Cortex of kidney (tissue), 1 donor: ENCODE results near the gene EVC2.

Experiments
- DNase-seq: peaks from one replicate; lab custom pipeline; 2025; lab: John Stamatoyannopoulos, UW

The EVC2 gene

DNA sequence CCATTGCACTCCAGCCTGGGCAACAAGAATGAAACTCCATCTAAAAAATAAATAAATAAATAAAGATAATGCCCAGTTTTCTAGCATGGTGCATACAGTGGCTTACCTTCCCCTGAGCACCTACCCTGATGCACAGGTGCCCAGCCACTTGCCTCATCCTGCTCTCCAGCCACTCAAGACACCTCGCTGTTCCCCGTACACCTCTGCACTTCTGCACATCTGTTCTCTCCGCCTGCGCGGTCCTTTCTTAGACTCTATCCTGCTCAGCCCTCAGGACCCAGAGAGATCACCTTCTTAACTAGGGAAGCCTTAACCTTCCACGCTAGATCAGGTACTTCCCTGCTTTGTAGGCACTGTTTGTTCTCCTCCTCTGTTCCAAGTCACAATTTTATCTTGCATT lies 5.5 kb upstream of the EVC2 start:
- no peak for DNase-seq

- no peak for DNase-seq
Observed at GRCh38 chr4:5712931-5713330, 4.6 kb upstream of the EVC2 start.

DNA sequence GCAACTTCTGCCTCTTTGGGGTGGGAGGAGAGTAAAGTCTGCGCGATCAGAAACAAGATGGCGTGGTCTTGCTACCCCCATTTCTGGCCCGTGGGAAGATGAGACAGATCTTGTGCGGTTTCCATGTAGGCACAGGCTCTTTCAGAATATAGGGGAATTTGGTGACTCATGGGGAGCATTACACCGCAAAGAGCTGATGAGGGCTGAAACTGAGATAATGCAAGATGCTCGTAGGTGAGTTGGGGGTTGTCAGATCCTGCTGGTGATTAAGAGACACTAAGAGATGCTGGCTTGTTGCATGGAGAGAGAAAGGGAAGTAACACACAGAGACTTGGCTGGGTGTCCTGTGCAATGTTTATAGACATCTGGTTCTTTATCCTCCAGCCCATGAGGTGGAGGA lies 4.2 kb upstream of the EVC2 start:
- no peak for DNase-seq

- DNase-seq, result no peak
Observed at GRCh38 chr4:5711479-5712184, 3.3 kb upstream of the EVC2 start.

DNA sequence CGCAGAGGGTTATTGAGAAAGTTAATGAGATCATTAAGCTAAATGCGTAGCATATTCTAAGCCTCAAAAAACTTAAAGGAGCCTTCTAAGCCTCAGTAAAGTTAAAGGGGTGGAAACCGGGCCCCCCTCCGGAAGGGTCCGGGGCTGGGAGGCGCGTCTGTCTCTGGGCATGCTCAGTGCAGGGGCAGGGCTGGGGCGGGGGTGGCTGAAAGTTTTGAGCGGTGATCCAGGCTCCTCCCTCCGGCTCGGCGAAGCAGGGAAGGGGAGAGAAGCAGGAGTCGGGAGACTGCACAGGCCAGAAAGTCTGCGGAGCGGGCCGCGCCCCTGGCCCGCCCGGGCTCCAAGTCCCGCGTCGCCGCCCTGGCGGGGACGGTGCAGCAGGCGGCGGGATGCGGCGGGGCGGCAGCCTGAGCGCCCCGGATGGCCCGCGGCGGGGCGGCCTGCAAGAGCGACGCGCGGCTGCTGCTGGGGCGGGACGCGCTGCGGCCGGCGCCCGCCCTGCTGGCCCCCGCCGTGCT lies 2.7 kb upstream of the EVC2 start, which contains the start of gene EVC:
Gene EVC, plus strand, starts transcription at position 241 of the 518 bp plus-strand sequence. Its CDS starts 180 bp downstream, at position 421.
- DNase-seq, result no peak

DNA sequence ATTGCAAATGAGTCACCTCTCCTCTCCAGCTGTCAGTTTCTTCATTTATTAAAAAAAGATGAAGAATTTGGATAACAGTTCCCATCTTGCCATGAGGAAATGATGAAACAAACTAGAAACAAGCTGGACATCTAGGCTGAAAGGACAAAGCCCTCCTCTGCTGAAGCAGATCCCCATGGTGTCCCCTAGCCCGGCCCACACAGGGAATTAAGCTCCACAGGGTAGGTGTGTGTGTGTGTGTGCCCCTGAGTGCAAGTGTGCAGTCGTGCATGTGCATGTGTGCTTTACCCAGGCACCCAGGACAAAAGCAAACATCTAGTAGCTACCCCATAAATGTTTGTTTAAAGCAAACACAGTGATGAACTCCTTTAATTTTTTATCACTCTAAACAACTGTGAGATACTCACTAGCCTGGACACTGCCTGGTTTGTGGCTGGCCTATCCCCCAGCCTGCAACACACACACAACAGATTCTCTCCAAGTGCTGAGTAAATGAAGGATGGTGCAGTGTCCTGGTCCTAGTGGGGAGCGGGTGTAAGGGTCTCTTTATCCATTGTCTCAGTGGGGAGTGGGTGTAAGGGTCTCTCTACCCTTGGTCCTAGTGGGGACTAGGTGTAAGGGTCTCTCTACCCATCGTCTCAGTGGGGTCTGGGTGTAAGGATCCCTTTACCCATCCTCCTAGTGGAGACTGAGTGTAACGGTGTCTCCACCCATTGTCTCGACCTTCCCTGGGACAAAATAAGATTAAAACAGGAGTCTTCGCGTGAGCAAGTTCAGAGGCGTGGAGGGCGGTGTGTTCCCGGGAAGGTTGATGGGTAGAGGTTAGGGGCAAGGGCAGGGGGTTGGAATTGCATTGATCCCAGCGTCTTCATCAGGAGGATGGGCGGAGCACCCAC lies 2.0 kb upstream of the EVC2 start:
- no peak for DNase-seq

DNA sequence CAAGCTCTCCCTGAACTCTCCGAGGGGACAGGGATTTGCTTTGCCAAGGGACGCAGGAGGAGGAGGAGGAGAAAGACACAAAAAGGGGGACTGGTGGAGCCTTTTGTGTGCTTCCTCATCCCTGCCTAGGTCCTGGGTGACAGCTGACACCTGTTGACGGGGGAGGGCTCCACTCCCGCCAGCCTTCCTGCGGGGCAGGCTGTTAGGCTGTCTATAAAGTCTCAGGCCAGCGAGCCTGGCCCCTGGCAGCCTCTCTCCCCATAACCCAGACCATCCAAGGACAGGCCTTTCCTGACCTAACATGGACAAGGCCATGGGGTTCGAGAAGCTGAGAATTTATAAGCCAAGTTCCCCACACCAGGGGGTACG lies 832 bp upstream of the EVC2 start:
- DNase-seq, result no peak

DNA sequence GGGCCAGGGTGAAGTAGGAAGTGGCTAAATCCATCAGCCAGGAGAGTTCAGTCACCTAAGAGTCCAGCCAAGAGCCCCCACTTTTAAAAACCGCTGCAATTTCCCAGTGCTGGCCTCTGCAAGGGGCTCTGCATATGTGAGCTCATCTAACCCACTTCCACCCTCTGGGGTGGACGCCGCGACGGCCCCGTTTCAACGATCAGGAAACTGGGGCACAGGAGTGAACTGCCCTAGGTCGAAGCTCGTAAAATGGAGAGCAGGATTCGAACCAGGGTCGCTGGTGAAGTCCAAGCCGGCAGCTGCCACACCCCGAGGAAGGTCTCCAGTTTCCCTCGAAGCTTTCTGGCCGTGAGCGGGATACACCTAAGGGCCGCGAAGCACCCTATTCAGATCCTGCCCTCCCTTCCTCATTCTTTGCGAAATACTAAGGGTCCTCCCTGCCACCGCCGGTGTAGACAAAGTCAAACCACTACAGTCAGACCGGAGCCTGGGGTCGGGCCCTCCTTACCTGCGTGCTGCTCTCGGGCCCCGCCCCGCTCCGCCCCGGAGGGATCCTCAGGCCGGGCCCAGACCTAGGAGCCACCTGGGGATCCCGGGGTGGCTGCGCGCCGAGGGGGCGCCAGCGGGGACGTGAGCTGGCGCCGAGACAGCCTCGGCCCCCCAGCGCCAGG lies 446 bp downstream of the EVC2 start:
- no peak for DNase-seq

DNA sequence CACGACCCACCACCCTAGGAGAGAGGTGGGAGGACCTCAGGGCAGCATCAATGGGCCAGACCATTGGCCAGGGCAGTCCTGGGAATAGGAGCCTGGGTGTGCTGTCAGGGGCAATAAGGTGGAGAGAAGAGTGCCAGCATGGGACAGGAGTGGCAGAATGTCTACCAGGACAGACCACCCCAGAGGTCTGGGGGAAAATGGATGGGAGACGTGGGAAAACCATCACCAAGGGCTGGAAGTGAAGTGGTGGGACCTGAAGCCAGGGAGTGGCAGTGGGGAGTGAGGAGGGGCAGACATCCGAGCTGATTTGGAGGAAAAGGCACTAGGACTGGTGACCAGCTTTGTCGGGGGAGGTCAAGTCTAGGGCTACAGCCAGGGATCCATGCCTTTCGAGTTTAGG lies 993 bp downstream of the EVC2 start:
- no peak for DNase-seq

- DNase-seq, result no peak
Observed at GRCh38 chr4:5706486-5707290, 1.7 kb downstream of the EVC2 start.

- no peak for DNase-seq
Observed at GRCh38 chr4:5705647-5706320, 2.6 kb downstream of the EVC2 start.

- no peak for DNase-seq
Observed at GRCh38 chr4:5704276-5704675, 4.1 kb downstream of the EVC2 start.

GRCh38 chr4:5703831-5704230 lies 4.5 kb downstream of the EVC2 start:
- DNase-seq, result no peak

GRCh38 chr4:5701971-5702370 lies 6.4 kb downstream of the EVC2 start:
- no peak for DNase-seq

DNA sequence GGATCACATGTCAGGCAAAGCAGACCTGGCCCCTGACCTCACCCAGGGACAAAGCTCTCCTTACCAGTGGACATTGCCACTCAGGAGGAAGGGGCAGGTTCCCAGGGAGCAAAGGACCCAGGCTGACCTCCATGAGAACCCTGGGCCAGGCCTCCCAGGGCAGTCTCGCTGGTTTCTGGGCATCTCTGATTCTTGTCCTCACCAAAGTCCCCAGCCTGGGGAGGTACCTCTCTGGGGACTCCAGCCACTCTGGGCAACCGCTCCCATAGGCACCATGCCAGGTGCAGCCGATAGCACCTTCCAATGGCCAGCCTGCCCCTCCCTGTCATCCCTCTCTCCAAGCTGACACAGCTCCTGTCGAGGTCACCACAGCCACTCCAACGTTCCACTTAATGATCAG lies 7.9 kb downstream of the EVC2 start:
- no peak for DNase-seq

GRCh38 chr4:5696341-5696740 lies 12.0 kb downstream of the EVC2 start:
- DNase-seq, result no peak

DNA sequence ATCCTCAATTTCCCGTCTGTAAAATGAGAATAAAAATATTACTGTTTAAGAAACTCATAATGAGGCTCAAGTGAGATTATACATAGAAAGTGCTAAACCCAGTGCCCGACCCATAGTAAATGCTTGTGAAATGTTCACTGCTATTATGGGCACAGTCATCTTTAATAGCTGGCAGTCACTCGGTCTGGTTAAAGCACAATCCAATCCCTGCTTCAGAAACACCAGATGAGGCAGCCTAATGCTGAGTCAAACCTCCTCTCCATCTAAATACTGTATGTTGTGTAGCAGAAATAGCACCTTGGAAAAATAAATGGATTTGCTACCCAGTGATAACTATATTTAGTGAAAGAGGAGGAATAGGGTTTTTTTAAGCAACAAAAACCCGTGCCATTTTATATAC lies 14.5 kb downstream of the EVC2 start:
- no peak for DNase-seq

- no peak for DNase-seq
Observed at GRCh38 chr4:5691491-5692132, 16.7 kb downstream of the EVC2 start.

- no peak for DNase-seq
Observed at GRCh38 chr4:5689065-5689464, 19.3 kb downstream of the EVC2 start.

- no peak for DNase-seq
Observed at GRCh38 chr4:5686338-5686737, 22.0 kb downstream of the EVC2 start.

DNA sequence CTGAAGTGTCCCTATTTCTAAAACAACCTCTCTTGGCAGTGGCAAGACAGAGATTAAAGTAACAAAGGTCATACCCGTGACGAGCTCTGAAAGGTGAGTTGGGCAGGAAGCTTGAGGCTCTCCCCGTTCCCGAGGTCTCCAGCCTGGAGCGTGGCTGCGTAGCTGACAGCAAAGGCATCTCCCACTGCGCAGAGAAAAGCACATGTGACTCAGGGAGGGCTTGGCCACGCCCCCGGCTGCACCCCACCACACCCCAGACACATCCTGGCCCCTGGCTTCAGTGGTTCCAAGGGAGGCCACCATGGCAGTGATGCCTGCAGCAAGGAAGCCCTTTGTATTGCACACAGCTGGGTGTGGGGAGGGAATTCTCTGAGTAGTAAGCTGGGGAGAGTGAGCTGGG lies 23.1 kb downstream of the EVC2 start:
- DNase-seq, result no peak
